Esophagus (tissue), 2 donors: Measurements from ENCODE around the gene DOCK2. TPM values are rescaled to one million over a fixed set of nuclear protein-coding genes. Genes with fewer than 3 reads are reported as not detected.

Source experiments
- H3K27ac ChIP-seq, 2 donors: one replicate each; pipeline ENCODE4 v1.5.1; 2013; ENCODE audit warnings: low read depth in 2 of 2, mild to moderate bottlenecking in 2 of 2, inconsistent platforms in 1 of 2, low read length in 1 of 2, moderate library complexity in 1 of 2
- H3K27me3 ChIP-seq, 2 donors: one replicate each; pipeline ENCODE4 v1.6.1; 2013; ENCODE audit warnings: low read length in 2 of 2, control low read depth in 1 of 2, mild to moderate bottlenecking in 1 of 2; ENCODE audit not compliant: insufficient read depth in 2 of 2, control insufficient read depth in 1 of 2
- H3K36me3 ChIP-seq, 2 donors: one replicate each; pipeline ENCODE4 v1.6.1; 2013; ENCODE audit warnings: low read length in 1 of 2; ENCODE audit not compliant: control insufficient read depth in 2 of 2, insufficient read depth in 2 of 2
- H3K4me1 ChIP-seq, 2 donors: one replicate each; pipeline ENCODE4 v1.6.1; 2013; ENCODE audit warnings: low read length in 1 of 2; ENCODE audit not compliant: control insufficient read depth in 2 of 2, insufficient read depth in 2 of 2
- H3K4me3 ChIP-seq, 2 donors: one replicate each; pipeline ENCODE4 v1.5.1; 2013; ENCODE audit warnings: low read length in 2 of 2, mild to moderate bottlenecking in 2 of 2, low read depth in 1 of 2, moderate library complexity in 1 of 2
- H3K9me3 ChIP-seq, 2 donors: one replicate each; pipeline ENCODE4 v1.6.1; 2013; ENCODE audit warnings: mild to moderate bottlenecking in 2 of 2, low read depth in 1 of 2, low read length in 1 of 2, moderate library complexity in 1 of 2; ENCODE audit not compliant: control insufficient read depth in 2 of 2, insufficient read depth in 1 of 2
- WGBS, 2 donors: extraction: QIAGEN DNeasy Blood & Tissue Kit; methylation state at CpG; one replicate each; pipeline ENCODE4 v1.1.7; 2013; 5-methylcytosine and 5-hydroxymethylcytosine counted together
- polyA plus RNA-seq, 2 donors: library from polyadenylated mRNA; stranded (reverse); fragments of 200-250 nt; gene quantifications; one replicate each; pipeline ENCODE4 v1.2.3, GENCODE V29; 2013
- donor health status: healthy with polysubstance abuse.
- donor health status: Bipolar disorder and iron deficiency.

The DOCK2 gene
- polyA plus RNA-seq, 2 donors, result 0.86 to 1.2 TPM

- H3K4me1 ChIP-seq, result no peaks in the 10 kb centered on the region
- WGBS, 2 donors, result 71 to 73% methylated on average over 7 of the region's 7 CpGs
- H3K27me3 ChIP-seq, result no peaks in the 10 kb centered on the region
Observed at GRCh38 chr5:169933616-169934015, 296.5 kb downstream of the DOCK2 start.

GRCh38 chr5:169934990-169935389 is 297.9 kb downstream of the DOCK2 start:
- H3K27me3 ChIP-seq, result no peaks in the 10 kb centered on the region
- H3K4me3 ChIP-seq, result no peak overlapping the region
- no peaks in the 10 kb centered on the region for H3K36me3 ChIP-seq
- WGBS, 2 donors, result 60 to 61% methylated on average over 7 of the region's 7 CpGs
- H3K4me1 ChIP-seq, result no peaks in the 10 kb centered on the region
- H3K9me3 ChIP-seq, result no peaks in the 10 kb centered on the region
- H3K27ac ChIP-seq, result no peak overlapping the region

More at GRCh38 chr5:169933616-169934015, 296.5 kb downstream of the DOCK2 start:
- no peaks in the 10 kb centered on the region for H3K9me3 ChIP-seq
- H3K4me3 ChIP-seq, result no peak overlapping the region
- no peaks in the 10 kb centered on the region for H3K36me3 ChIP-seq
- H3K27ac ChIP-seq, result no peak overlapping the region

- Histone ChIP-seq H3K27me3 (no peaks in the 10 kb centered on the region), H3K36me3 (no peaks in the 10 kb centered on the region), H3K9me3 (no peaks in the 10 kb centered on the region), H3K4me1 (no peaks in the 10 kb centered on the region), H3K4me3 (no peak overlapping the region), H3K27ac (no peak overlapping the region)
- 64 to 76% methylated on average over 5 of the region's 5 CpGs for WGBS, 2 donors
Observed at GRCh38 chr5:169935762-169936161, 298.7 kb downstream of the DOCK2 start.

- no peaks in the 10 kb centered on the region for H3K4me1 ChIP-seq
- no peaks in the 10 kb centered on the region for H3K9me3 ChIP-seq
- H3K36me3 ChIP-seq, result no peaks in the 10 kb centered on the region
- H3K27ac ChIP-seq, result no peak overlapping the region
- 90 to 99% methylated on average over 2 of the region's 2 CpGs for WGBS, 2 donors
- no peak overlapping the region for H3K4me3 ChIP-seq
- H3K27me3 ChIP-seq, result no peaks in the 10 kb centered on the region
Observed at GRCh38 chr5:169938439-169938838, 301.4 kb downstream of the DOCK2 start.

GRCh38 chr5:169939731-169940130 is 302.7 kb downstream of the DOCK2 start:
- Histone ChIP-seq H3K27me3 (no peaks in the 10 kb centered on the region), H3K36me3 (no peaks in the 10 kb centered on the region), H3K4me3 (no peak overlapping the region), H3K9me3 (no peaks in the 10 kb centered on the region), H3K4me1 (peaks cover 0 to 8% of the 10 kb centered on the region in 2 donors), H3K27ac (no peak overlapping the region)
- 79 to 80% methylated on average over 2 of the region's 2 CpGs for WGBS, 2 donors

- no peaks in the 10 kb centered on the region for H3K9me3 ChIP-seq
- no peak overlapping the region for H3K4me3 ChIP-seq
- peaks cover 0 to 15% of the 10 kb centered on the region in 2 donors for H3K4me1 ChIP-seq
- WGBS, 2 donors, result 89 to 94% methylated on average over 7 of the region's 7 CpGs
- no peak overlapping the region for H3K27ac ChIP-seq
- no peaks in the 10 kb centered on the region for H3K36me3 ChIP-seq
- no peaks in the 10 kb centered on the region for H3K27me3 ChIP-seq
Observed at GRCh38 chr5:169941542-169941941, 304.5 kb downstream of the DOCK2 start.

GRCh38 chr5:169942181-169942580 is 305.1 kb downstream of the DOCK2 start:
- Histone ChIP-seq H3K4me1 (peaks cover 0 to 15% of the 10 kb centered on the region in 2 donors), H3K27ac (no peak overlapping the region), H3K36me3 (no peaks in the 10 kb centered on the region), H3K9me3 (no peaks in the 10 kb centered on the region), H3K27me3 (no peaks in the 10 kb centered on the region), H3K4me3 (no peak overlapping the region)
- WGBS, 2 donors, result 74 to 76% methylated on average over 1 of the region's 1 CpG

GRCh38 chr5:169943026-169943425 is 306.0 kb downstream of the DOCK2 start:
- H3K27ac ChIP-seq, result no peak overlapping the region
- no peak overlapping the region for H3K4me3 ChIP-seq
- WGBS, 2 donors, result 86 to 91% methylated on average over 4 of the region's 4 CpGs
- H3K36me3 ChIP-seq, result no peaks in the 10 kb centered on the region
- H3K27me3 ChIP-seq, result no peaks in the 10 kb centered on the region
- H3K4me1 ChIP-seq, result peaks cover 0 to 15% of the 10 kb centered on the region in 2 donors
- no peaks in the 10 kb centered on the region for H3K9me3 ChIP-seq

- no peak overlapping the region for H3K27ac ChIP-seq
- H3K36me3 ChIP-seq, result no peaks in the 10 kb centered on the region
- H3K27me3 ChIP-seq, result no peaks in the 10 kb centered on the region
- 51 to 68% methylated on average over 6 of the region's 6 CpGs for WGBS, 2 donors
- no peaks in the 10 kb centered on the region for H3K9me3 ChIP-seq
- peaks cover 0 to 15% of the 10 kb centered on the region in 2 donors for H3K4me1 ChIP-seq
- H3K4me3 ChIP-seq, result no peak overlapping the region
Observed at GRCh38 chr5:169944115-169944514, 307.0 kb downstream of the DOCK2 start.

- Histone ChIP-seq H3K9me3 (no peaks in the 10 kb centered on the region), H3K27ac (no peak overlapping the region), H3K36me3 (no peaks in the 10 kb centered on the region), H3K4me1 (peaks cover 0 to 15% of the 10 kb centered on the region in 2 donors), H3K4me3 (no peak overlapping the region), H3K27me3 (no peaks in the 10 kb centered on the region)
- WGBS, 2 donors, result 52 to 53% methylated on average over 8 of the region's 8 CpGs
Observed at GRCh38 chr5:169944922-169945680, 308.0 kb downstream of the DOCK2 start.
